Trophoblast cell (in vitro differentiated cells and primary cell): ENCODE results near the gene NT5DC1.
A peak's percentile ranks its signal among the peaks of the same experiment; 100 is the strongest.

ENCODE experiments used
- DNase-seq, 2 donors: peaks; one replicate each; pipeline ENCODE4 v3.0.0-alpha.2; 2016
- H2AFZ ChIP-seq: 2 replicates; pipeline ENCODE4 v1.6.1; 2013; ENCODE audit warnings: low read length, moderate library complexity, mild to moderate bottlenecking; ENCODE audit not compliant: insufficient read depth, poor library complexity
- H2AK5ac ChIP-seq: 2 replicates; pipeline ENCODE4 v1.6.1; 2013; ENCODE audit warnings: mild to moderate bottlenecking, low read length
- H2BK120ac ChIP-seq: 2 replicates; pipeline ENCODE4 v1.6.1; 2013; ENCODE audit warnings: low read length, mild to moderate bottlenecking, moderate library complexity; ENCODE audit not compliant: insufficient read depth, poor library complexity
- H2BK12ac ChIP-seq: 2 replicates; pipeline ENCODE4 v1.6.1; 2013; ENCODE audit warnings: mild to moderate bottlenecking, low read length, moderate library complexity
- H2BK5ac ChIP-seq: 2 replicates; pipeline ENCODE4 v1.6.1; 2013; ENCODE audit warnings: low read length, low read depth, moderate library complexity, mild to moderate bottlenecking; ENCODE audit not compliant: poor library complexity
- H3K14ac ChIP-seq: 2 replicates; pipeline ENCODE4 v1.6.1; 2013; ENCODE audit warnings: mild to moderate bottlenecking, low read length
- H3K18ac ChIP-seq: 2 replicates; pipeline ENCODE4 v1.6.1; 2013; ENCODE audit warnings: mild to moderate bottlenecking, low read length
- H3K23ac ChIP-seq: 2 replicates; pipeline ENCODE4 v1.6.1; 2013; ENCODE audit warnings: low read length
- H3K27ac ChIP-seq: 2 replicates; pipeline ENCODE4 v1.5.1; 2013; ENCODE audit warnings: low read depth, mild to moderate bottlenecking, inconsistent platforms, low read length, moderate library complexity
- H3K27me3 ChIP-seq: 2 replicates; pipeline ENCODE4 v1.6.1; 2013; ENCODE audit warnings: inconsistent platforms, mild to moderate bottlenecking, low read length, moderate library complexity; ENCODE audit not compliant: insufficient read depth
- H3K36me3 ChIP-seq, 2 experiments: 1 replicate in 1 of 2; 2 replicates in 1 of 2; pipeline ENCODE4 v1.6.1; 2013; ENCODE audit warnings: low read length in 2 of 2, mild to moderate bottlenecking in 2 of 2, moderate library complexity in 1 of 2; ENCODE audit not compliant: insufficient read depth in 2 of 2, control insufficient read depth in 1 of 2
- H3K4ac ChIP-seq: 2 replicates; pipeline ENCODE4 v1.6.1; 2013; ENCODE audit warnings: low read depth, mild to moderate bottlenecking, low read length, moderate library complexity
- H3K4me1 ChIP-seq, 2 experiments: 1 replicate in 1 of 2; 2 replicates in 1 of 2; pipeline ENCODE4 v1.6.1; 2013; ENCODE audit warnings: low read length in 2 of 2, mild to moderate bottlenecking in 2 of 2, moderate library complexity in 1 of 2; ENCODE audit not compliant: insufficient read depth in 2 of 2, control insufficient read depth in 1 of 2
- H3K4me2 ChIP-seq: 2 replicates; pipeline ENCODE4 v1.6.1; 2013; ENCODE audit warnings: inconsistent platforms, mild to moderate bottlenecking, low read length, moderate library complexity
- H3K4me3 ChIP-seq: 2 replicates; pipeline ENCODE4 v1.5.1; 2013; ENCODE audit warnings: mild to moderate bottlenecking, low read depth, low read length, inconsistent platforms
- H3K79me1 ChIP-seq: one replicate; pipeline ENCODE4 v1.6.1; 2013; ENCODE audit warnings: low read length
- H3K79me2 ChIP-seq: 2 replicates; pipeline ENCODE4 v1.6.1; 2013; ENCODE audit warnings: low read length, mild to moderate bottlenecking; ENCODE audit not compliant: control insufficient read depth, insufficient read depth, poor library complexity
- H3K9ac ChIP-seq: 2 replicates; pipeline ENCODE4 v1.6.1; 2013; ENCODE audit warnings: mild to moderate bottlenecking, low read length
- H3K9me3 ChIP-seq: 2 replicates; pipeline ENCODE4 v1.6.1; 2013; ENCODE audit warnings: low read depth, mild to moderate bottlenecking, control low read depth, inconsistent platforms, low read length; ENCODE audit not compliant: insufficient read depth
- H4K12ac ChIP-seq: 2 replicates; pipeline ENCODE4 v1.6.1; 2013; ENCODE audit warnings: low read depth, mild to moderate bottlenecking, low read length, moderate library complexity
- H4K8ac ChIP-seq: 2 replicates; pipeline ENCODE4 v1.6.1; 2013; ENCODE audit warnings: low read depth, mild to moderate bottlenecking, low read length, moderate library complexity
- H4K91ac ChIP-seq: one replicate; pipeline ENCODE4 v1.6.1; 2013; ENCODE audit warnings: low read depth, mild to moderate bottlenecking, low read length, moderate library complexity
- WGBS: extraction: QIAGEN DNeasy Blood & Tissue Kit; methylation state at CpG from one replicate; pipeline ENCODE4 v1.1.7; 2013; ENCODE audit warnings: missing lambda C conversion rate; ENCODE audit not compliant: insufficient read length, insufficient coverage; ENCODE audit errors: extremely low coverage; 5-methylcytosine and 5-hydroxymethylcytosine counted together

NT5DC1 gene

DNA sequence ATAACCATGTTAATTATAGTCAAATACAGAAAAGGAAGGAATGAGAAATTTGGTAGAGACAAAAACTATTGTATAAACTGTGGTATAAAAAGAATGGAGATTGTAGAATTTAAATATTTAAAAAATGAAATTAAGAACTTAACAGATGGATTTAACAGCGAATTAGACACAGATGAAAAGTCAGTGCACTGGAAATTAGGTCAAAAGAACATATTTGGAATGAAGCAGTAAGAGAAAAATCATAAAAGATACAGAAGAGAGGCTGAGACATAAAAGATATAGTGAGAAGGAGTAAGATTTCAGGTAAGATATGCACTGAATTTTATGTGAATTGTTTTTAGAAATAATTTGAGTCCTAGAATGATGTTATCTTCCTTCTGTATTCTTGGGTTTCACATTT lies 139.2 kb downstream of the NT5DC1 start:
- no peak for DNase-seq
- Histone ChIP-seq H3K79me2 (no peaks in the 10 kb centered on the region), H3K36me3 (peaks cover 0 to 3% of the 10 kb centered on the region in 2 experiments), H3K23ac (no peak overlapping the region), H3K9ac (no peak overlapping the region), H3K79me1 (no peaks in the 10 kb centered on the region), H2AFZ (no peak overlapping the region), H2BK120ac (no peak overlapping the region), H4K8ac (no peak overlapping the region), H3K18ac (no peak overlapping the region), H3K9me3 (no peaks in the 10 kb centered on the region), H4K91ac (no peak overlapping the region), H3K4me3 (no peak overlapping the region), H3K27ac (no peak overlapping the region), H3K4me2 (no peak overlapping the region), H4K12ac (no peak overlapping the region), H3K4me1 (peaks cover 0 to 2% of the 10 kb centered on the region in 2 experiments), H2AK5ac (no peak overlapping the region), H2BK5ac (no peak overlapping the region), H3K27me3 (no peaks in the 10 kb centered on the region), H2BK12ac (no peak overlapping the region), H3K4ac (no peak overlapping the region), H3K14ac (no peak overlapping the region)
- no CpG with 5 or more reads among the region's 1 CpG for WGBS

DNA sequence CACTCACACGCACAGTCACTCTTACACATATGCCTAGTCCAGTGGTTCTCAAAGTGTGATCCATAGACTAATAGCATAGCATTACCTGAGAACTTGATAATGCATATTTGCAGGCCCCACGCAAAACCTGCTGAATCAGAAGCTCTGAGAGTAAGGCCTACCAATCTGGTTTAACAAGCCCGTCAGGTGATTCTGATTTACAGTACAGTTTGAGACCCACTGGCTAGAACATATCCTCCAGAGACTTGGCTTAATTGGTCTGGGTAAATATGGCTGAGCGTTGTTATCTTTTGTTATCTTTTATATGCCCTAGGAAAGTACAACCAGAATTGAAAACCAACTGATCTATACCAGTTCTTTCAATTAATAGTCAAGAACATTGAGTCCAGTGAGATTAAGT lies 143.6 kb downstream of the NT5DC1 start:
- peaks cover 0 to 2% of the 10 kb centered on the region in 2 experiments for H3K4me1 ChIP-seq
- no peak for DNase-seq

DNA sequence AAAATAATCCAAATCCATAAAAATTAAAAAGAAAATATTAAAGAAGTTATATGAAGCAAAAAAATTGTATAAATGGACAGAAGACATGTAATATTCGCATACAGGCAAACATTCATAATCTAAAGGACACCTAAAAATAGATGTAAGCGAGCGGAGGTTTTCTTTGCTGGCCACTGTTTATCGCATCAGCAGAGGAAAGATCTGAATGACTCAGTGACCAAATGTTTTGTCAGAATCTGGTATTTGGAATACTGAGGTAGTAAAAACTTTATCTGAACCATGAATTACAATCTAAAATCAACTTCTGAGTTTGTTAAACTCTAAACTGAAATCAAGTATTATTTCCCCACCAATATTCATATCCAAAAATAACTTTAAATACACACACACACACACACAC lies 145.4 kb downstream of the NT5DC1 start:
- no peak overlapping the region for H3K18ac ChIP-seq
- no peak for DNase-seq
- H3K36me3 ChIP-seq: peaks cover 0 to 2% of the 10 kb centered on the region in 2 experiments
- H2BK5ac ChIP-seq: no peak overlapping the region
- no peak overlapping the region for H2BK12ac ChIP-seq
- no peak overlapping the region for H3K14ac ChIP-seq
- no peak overlapping the region for H4K8ac ChIP-seq
- H3K79me2 ChIP-seq: peaks cover 6% of the 10 kb centered on the region
- no peak overlapping the region for H4K91ac ChIP-seq
- no peak overlapping the region for H4K12ac ChIP-seq
- peaks cover 2% of the 10 kb centered on the region for H3K79me1 ChIP-seq
- no peak overlapping the region for H2BK120ac ChIP-seq
- H3K4me3 ChIP-seq: no peak overlapping the region
- H3K4ac ChIP-seq: no peak overlapping the region
- no peaks in the 10 kb centered on the region for H3K9me3 ChIP-seq
- no peaks in the 10 kb centered on the region for H3K27me3 ChIP-seq
- H3K4me2 ChIP-seq: no peak overlapping the region
- H3K9ac ChIP-seq: no peak overlapping the region
- H3K23ac ChIP-seq: no peak overlapping the region
- peaks cover 5 to 9% of the 10 kb centered on the region in 2 experiments for H3K4me1 ChIP-seq
- H3K27ac ChIP-seq: no peak overlapping the region
- H2AFZ ChIP-seq: no peak overlapping the region
- no CpG with 5 or more reads among the region's 4 CpGs for WGBS
- no peak overlapping the region for H2AK5ac ChIP-seq

More for the DNA sequence above, 143.6 kb downstream of the NT5DC1 start:
- Histone ChIP-seq H2AFZ (no peak overlapping the region), H3K9ac (no peak overlapping the region), H3K9me3 (no peaks in the 10 kb centered on the region), H3K4ac (no peak overlapping the region), H2BK12ac (no peak overlapping the region), H3K14ac (no peak overlapping the region), H3K79me2 (no peaks in the 10 kb centered on the region), H3K18ac (no peak overlapping the region), H2BK5ac (no peak overlapping the region), H3K27ac (no peak overlapping the region), H4K12ac (no peak overlapping the region), H2BK120ac (no peak overlapping the region), H3K23ac (no peak overlapping the region), H3K4me3 (no peak overlapping the region), H3K36me3 (peaks cover 0 to 2% of the 10 kb centered on the region in 2 experiments), H2AK5ac (no peak overlapping the region), H3K4me2 (peak overlapping the region; percentile 10), H3K79me1 (no peaks in the 10 kb centered on the region), H4K8ac (no peak overlapping the region), H4K91ac (no peak overlapping the region), H3K27me3 (no peaks in the 10 kb centered on the region)
- no CpG with 5 or more reads among the region's 4 CpGs for WGBS

DNA sequence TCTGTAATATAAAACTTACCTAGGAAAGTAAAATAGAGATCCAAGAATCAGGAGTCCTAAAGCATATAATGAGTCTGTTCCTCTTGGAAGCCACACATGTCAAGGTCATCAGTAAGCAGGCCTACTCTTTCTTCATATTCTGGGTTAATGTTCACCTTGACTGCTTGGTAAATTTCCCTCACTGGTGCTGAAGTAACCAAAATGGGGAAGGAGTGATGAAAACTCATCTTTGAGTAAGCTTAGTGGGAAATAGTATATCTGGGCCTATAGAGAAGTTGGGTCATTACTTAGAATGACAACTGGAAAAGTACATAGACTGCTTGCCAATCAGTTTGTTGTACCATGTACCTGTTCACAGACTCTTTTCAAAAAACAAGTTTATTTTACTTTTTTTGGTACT lies 146.6 kb downstream of the NT5DC1 start:
- H3K4me3 ChIP-seq: no peak overlapping the region
- H3K23ac ChIP-seq: no peak overlapping the region
- H3K9me3 ChIP-seq: no peaks in the 10 kb centered on the region
- no peak overlapping the region for H2BK120ac ChIP-seq
- H3K9ac ChIP-seq: no peak overlapping the region
- H3K79me1 ChIP-seq: peaks cover 4% of the 10 kb centered on the region
- no peak overlapping the region for H2BK12ac ChIP-seq
- H4K12ac ChIP-seq: no peak overlapping the region
- no peak overlapping the region for H2AFZ ChIP-seq
- H3K27ac ChIP-seq: no peak overlapping the region
- DNase-seq: no peak
- no peak overlapping the region for H3K14ac ChIP-seq
- no peak overlapping the region for H4K8ac ChIP-seq
- no peak overlapping the region for H3K4ac ChIP-seq
- H3K4me1 ChIP-seq: peaks cover 9 to 16% of the 10 kb centered on the region in 2 experiments
- no peak overlapping the region for H4K91ac ChIP-seq
- H3K79me2 ChIP-seq: peaks cover 8% of the 10 kb centered on the region
- H3K36me3 ChIP-seq: peaks cover 0 to 2% of the 10 kb centered on the region in 2 experiments
- H2BK5ac ChIP-seq: no peak overlapping the region
- H2AK5ac ChIP-seq: no peak overlapping the region
- no peak overlapping the region for H3K18ac ChIP-seq
- no peaks in the 10 kb centered on the region for H3K27me3 ChIP-seq
- H3K4me2 ChIP-seq: no peak overlapping the region
